ENCODE results near the gene JMJD8.

GRCh38 chr16:642189-643049, 41.7 kb downstream of the JMJD8 start:
- TF ChIP-seq CTCF (IDR thresholded peaks at IDR 0.05) (no peak), POLR2A (IDR thresholded peaks at IDR 0.05) (no peak)
